GM12872 (cell line): ENCODE measurements around the gene HTR4.

Experiments
- TF ChIP-seq, protein P1 (sequence below): IDR thresholded peaks from 3 replicates; pipeline ENCODE4 v1.5.1; 2011; ENCODE audit warnings: low read depth, mild to moderate bottlenecking, low read length, moderate library complexity; ENCODE audit not compliant: insufficient read depth

The HTR4 gene

DNA sequence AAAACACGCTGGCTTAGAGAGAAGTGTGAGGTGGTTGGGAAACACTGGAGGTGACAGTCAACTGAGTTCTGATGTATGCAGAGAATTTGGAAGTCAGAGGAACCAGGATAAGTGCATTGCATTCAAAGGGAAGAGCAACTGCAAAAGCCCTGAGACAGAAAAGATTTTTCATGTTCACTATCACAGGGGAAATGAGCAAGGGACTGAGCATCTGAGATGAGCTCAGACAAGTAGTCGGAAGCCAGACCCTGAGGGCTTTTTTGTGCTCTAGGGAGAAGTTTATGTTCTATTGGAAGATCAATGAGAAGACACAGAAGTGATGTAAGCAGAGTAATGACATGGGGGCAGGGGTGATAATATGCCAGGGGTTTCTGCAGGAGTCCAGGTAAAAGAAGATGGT, 97.5 kb downstream of the HTR4 start:
- TF ChIP-seq, protein P1, sequence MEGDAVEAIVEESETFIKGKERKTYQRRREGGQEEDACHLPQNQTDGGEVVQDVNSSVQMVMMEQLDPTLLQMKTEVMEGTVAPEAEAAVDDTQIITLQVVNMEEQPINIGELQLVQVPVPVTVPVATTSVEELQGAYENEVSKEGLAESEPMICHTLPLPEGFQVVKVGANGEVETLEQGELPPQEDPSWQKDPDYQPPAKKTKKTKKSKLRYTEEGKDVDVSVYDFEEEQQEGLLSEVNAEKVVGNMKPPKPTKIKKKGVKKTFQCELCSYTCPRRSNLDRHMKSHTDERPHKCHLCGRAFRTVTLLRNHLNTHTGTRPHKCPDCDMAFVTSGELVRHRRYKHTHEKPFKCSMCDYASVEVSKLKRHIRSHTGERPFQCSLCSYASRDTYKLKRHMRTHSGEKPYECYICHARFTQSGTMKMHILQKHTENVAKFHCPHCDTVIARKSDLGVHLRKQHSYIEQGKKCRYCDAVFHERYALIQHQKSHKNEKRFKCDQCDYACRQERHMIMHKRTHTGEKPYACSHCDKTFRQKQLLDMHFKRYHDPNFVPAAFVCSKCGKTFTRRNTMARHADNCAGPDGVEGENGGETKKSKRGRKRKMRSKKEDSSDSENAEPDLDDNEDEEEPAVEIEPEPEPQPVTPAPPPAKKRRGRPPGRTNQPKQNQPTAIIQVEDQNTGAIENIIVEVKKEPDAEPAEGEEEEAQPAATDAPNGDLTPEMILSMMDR = no peak

DNA sequence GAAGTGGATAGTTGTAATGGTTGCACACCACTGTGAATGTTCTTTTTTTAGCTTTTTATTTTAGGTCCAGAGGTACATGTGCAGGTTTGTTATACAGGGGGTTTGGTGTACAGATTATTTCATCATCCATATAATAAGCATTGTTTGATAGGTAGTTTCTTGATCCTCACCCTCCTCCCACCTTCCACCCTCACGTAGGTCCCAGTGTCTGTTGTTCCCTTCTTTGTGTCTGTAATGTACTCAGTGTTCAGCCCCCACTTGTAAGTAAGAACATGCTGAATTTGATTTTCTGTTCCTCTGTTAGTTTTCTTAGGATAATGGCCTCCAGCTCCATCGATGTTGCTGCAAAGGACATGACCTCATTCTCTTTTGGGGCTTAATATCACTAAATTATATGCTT, 99.7 kb downstream of the HTR4 start:
- TF ChIP-seq, protein P1 = no peak

DNA sequence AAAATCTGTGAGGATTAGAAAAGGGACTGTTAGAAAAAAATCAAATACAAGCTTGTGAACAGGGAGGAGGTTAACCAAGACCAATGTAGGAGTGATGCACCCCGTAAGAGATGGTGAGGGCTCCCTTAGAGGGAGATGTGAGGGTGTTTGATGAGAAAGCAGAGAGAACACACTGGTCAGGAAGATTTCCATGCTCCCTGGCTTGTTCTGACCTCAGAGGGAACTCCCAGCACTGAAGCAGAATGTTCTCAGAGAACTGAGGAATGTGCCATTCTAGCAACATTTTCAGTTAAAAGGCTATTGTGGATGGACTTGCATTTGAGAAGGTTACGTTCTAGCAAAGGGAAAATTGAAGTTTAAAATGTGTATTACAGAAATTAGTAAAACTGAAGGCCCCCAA, 110.6 kb downstream of the HTR4 start:
- TF ChIP-seq, protein P1 = no peak

DNA sequence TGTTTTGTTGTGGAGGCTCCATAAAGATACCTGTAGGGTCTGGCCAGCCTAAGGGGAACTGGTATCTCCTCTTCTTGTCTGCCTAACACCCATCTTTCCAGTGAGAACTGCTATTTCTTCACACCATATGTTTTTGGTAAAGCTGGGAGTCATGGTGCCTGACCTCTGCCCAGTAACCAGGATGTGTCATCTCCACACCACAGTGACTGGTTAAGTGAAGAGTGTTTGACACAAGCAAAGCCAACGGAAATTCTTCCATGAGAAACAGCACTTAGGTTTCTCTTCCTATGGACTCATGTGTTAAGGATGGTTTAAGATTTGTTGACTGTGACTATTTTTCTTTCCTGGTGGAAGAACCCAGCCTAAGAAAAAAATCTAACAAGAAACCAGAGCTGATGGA, 111.5 kb downstream of the HTR4 start:
- TF ChIP-seq, protein P1 = no peak

DNA sequence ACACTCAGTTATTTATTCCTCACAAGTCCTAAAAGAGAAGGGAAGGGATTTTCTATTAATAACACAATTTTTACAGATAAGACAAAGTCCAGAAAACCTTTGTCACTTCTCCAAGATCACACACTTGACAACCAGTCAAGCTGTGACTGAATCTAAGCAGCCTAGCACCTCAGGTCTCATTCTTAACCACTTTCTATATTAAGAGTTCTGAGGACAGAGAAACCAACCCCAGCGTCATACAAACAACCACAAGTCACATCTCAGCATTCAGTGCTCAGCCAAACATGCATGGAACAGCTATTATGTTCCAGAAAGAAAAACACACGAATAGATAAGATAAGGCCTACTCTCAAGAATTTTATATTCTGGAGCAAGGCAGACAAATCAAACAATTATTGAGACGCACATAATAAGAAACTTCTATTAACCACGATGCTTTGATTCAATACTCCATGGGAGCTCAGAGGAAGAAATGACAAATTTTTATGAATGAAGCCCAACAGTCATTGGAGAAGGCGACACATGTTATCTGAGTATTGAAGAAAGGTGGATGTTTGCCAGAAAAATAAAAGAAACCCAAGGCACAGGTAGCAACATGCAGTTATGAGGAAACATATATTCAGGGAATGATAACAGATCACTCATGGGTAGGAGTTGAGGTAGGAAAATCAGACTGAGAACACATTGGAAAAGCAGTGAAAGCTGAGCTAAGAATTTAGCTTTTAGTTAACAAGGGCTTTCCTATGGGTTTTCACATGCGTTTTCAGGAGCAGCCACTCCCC, 113.1 kb downstream of the HTR4 start:
- TF ChIP-seq, protein P1 = no peak

DNA sequence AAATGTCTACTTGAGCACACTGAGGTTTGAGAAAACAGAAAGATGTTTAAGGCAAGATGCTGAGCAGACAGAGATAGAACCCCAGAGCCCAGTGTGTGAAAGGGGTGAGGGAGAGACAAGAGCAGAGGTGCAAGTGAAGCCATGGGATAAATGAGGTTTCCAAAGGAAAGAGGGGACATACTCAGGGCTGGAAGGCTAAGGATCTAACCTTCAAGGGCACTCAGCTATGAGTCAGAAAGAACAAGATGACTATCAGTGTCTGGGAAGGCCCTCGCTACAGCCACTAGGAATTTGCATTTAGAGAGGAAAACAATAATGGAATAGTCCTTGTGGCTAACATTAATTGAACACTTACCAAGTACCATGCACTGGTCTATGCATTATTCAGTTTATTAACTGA, 113.7 kb downstream of the HTR4 start:
- TF ChIP-seq, protein P1 = no peak

DNA sequence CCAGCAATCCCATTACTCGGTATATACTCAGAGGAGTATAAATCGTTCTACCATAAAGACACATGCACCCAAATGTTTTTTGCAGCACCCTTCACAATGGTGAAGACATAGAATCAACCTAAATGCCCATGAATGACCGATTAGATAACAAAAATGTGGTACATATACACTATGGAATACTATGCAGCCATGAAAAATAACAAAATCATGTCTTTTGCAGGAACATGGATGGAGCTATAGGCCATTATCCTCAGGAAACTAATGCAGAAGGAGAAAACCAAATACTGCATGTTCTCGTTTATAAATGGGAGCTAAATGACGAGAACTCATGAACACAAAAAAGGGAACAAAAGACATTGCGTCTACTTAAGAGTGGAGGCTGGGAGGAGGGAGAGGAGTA, 114.5 kb downstream of the HTR4 start:
- TF ChIP-seq, protein P1 = no peak
